Endodermal cell (in vitro differentiated cells): ENCODE results near the gene RUNX1. TPM values are rescaled to one million over a fixed set of nuclear protein-coding genes. Genes with fewer than 3 reads are reported as not detected.
"Not testable (repeated sequence)": the region's sequence is repeated elsewhere in the genome, so short reads cannot be mapped to it uniquely, and the experiment has no call there.

ENCODE experiments used
- DNase-seq: peaks from one replicate; pipeline ENCODE4 v3.0.0-alpha.2; 2017
- H3K27ac ChIP-seq: 2 replicates; pipeline ENCODE4 v1.5.1; 2013; ENCODE audit warnings: mild to moderate bottlenecking, low read depth, low read length, moderate library complexity
- H3K27me3 ChIP-seq: 2 replicates; pipeline ENCODE4 v1.6.1; 2013; ENCODE audit warnings: mild to moderate bottlenecking, low read length, moderate library complexity; ENCODE audit not compliant: insufficient read depth, control insufficient read depth, poor library complexity, severe bottlenecking
- H3K36me3 ChIP-seq: 2 replicates; pipeline ENCODE4 v1.7.0; 2013; ENCODE audit warnings: mild to moderate bottlenecking, low read length, moderate library complexity; ENCODE audit not compliant: control insufficient read depth, insufficient read depth
- H3K4me1 ChIP-seq: one replicate; pipeline ENCODE4 v1.7.0; 2013; ENCODE audit warnings: low read length; ENCODE audit not compliant: control insufficient read depth, insufficient read depth
- H3K4me3 ChIP-seq: 2 replicates; pipeline ENCODE4 v1.5.1; 2013; ENCODE audit warnings: mild to moderate bottlenecking, low read length, moderate library complexity
- H3K9ac ChIP-seq: 2 replicates; pipeline ENCODE4 v1.6.1; 2013; ENCODE audit warnings: mild to moderate bottlenecking, low read length, moderate library complexity; ENCODE audit not compliant: poor library complexity, severe bottlenecking; ENCODE audit errors: extremely low read depth
- H3K9me3 ChIP-seq: 2 replicates; pipeline ENCODE4 v1.6.1; 2013; ENCODE audit warnings: mild to moderate bottlenecking, low read length, moderate library complexity; ENCODE audit not compliant: control insufficient read depth
- H3K27ac Mint-ChIP-seq: 2 replicates; pipeline ENCODE4 v1.8.0; 2020; ENCODE audit warnings: mixed read lengths
- H3K27me3 Mint-ChIP-seq: 2 replicates; pipeline ENCODE4 v1.8.0; 2021; ENCODE audit warnings: mild to moderate bottlenecking, mixed read lengths; ENCODE audit not compliant: insufficient read depth
- H3K36me3 Mint-ChIP-seq: 2 replicates; pipeline ENCODE4 v1.8.0; 2020; ENCODE audit warnings: low read depth, mixed read lengths
- H3K4me1 Mint-ChIP-seq: 2 replicates; pipeline ENCODE4 v1.8.0; 2020; ENCODE audit warnings: mixed read lengths
- H3K4me3 Mint-ChIP-seq: 2 replicates; pipeline ENCODE4 v1.8.0; 2020; ENCODE audit warnings: mild to moderate bottlenecking, moderate library complexity, mixed read lengths
- H3K9me3 Mint-ChIP-seq: 2 replicates; pipeline ENCODE4 v1.8.0; 2020; ENCODE audit warnings: mild to moderate bottlenecking, mixed read lengths
- WGBS, 2 experiments: methylation state at CpG; one replicate each; pipeline versions ENCODE4 v1.1.5 to v1.1.7; 2013; ENCODE audit warnings: missing lambda C conversion rate in 2 of 2, mixed read lengths in 1 of 2; ENCODE audit not compliant: insufficient coverage in 1 of 2, insufficient read length in 1 of 2; 5-methylcytosine and 5-hydroxymethylcytosine counted together
- total RNA-seq, 2 donors: library from RNA; stranded (reverse); fragmentation: NEBNext Ultra II Directional in 1 of 2; extraction: Animal tissue kit (Norgen Biotek cat#: 25700) in 1 of 2; gene quantifications; 2 replicates in 1 of 2; 3 replicates in 1 of 2; pipeline ENCODE4 v1.2.1, GENCODE V29; 2021
- TF ChIP-seq, protein P1 (sequence below): fragments of 200-600 bp; sonication (generic); conservative IDR thresholded peaks from 2 replicates; pipeline ENCODE4 v1.5.0; 2021; ENCODE audit warnings: antibody characterized with exemption, mild to moderate bottlenecking

Gene RUNX1
- total RNA-seq, 2 donors from 2014 or later: 0.31 to 2.8 TPM

DNA sequence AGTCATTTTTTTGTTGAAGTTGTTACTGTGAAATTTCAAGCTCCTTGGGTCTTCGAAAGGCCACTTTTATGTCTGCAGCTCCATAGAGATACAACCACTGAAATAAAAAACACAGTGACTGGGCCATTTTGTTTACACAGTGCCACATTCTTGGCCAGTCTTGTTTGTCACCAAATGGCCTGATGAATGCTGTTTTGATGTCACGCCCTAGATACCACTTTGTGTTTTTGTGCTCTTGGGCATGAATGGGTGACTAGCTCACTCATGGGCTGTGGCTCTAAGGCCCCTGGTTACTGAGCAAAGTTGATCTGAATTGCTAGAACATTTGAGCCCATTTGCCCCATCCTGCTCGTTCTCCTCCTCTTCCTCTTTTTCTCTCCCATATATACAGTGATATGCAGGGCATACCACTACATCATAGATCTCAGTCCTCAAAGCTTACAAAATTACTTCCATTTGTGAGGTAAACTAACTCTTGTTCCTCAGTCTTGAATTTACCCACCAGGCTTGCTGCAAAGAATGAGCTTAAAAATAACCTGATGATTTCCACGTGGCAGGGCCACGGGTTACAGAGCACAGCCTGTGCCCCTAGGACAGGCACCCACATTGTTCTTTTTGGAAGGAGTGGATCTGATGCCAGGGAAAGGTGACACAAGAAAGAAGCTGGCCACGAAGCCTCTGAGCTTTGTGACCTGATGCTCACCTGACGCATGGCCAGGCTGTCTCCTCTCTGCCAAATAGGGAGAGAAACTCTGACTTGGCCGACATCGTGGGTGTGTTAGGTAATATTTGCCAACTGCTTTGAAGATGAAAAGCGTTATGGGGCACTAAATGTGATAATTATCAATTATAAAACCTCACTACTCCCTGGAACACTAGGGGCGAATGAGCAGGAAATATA is 92.4 kb downstream of the RUNX1 start:
- Mint-ChIP-seq H3K4me1 (peaks cover 11% of the 10 kb centered on the region), H3K36me3 (no peaks in the 10 kb centered on the region), H3K27ac (no peak overlapping the region), H3K9me3 (no peaks in the 10 kb centered on the region), H3K4me3 (no peak overlapping the region), H3K27me3 (no peaks in the 10 kb centered on the region)
- DNase-seq: no peak
- no peak overlapping the region for H3K4me3 ChIP-seq
- no peaks in the 10 kb centered on the region for H3K4me1 ChIP-seq
- no peaks in the 10 kb centered on the region for H3K9me3 ChIP-seq
- TF ChIP-seq, protein P1, sequence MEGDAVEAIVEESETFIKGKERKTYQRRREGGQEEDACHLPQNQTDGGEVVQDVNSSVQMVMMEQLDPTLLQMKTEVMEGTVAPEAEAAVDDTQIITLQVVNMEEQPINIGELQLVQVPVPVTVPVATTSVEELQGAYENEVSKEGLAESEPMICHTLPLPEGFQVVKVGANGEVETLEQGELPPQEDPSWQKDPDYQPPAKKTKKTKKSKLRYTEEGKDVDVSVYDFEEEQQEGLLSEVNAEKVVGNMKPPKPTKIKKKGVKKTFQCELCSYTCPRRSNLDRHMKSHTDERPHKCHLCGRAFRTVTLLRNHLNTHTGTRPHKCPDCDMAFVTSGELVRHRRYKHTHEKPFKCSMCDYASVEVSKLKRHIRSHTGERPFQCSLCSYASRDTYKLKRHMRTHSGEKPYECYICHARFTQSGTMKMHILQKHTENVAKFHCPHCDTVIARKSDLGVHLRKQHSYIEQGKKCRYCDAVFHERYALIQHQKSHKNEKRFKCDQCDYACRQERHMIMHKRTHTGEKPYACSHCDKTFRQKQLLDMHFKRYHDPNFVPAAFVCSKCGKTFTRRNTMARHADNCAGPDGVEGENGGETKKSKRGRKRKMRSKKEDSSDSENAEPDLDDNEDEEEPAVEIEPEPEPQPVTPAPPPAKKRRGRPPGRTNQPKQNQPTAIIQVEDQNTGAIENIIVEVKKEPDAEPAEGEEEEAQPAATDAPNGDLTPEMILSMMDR: no peak
- no peaks in the 10 kb centered on the region for H3K27me3 ChIP-seq
- H3K36me3 ChIP-seq: no peaks in the 10 kb centered on the region
- no peak overlapping the region for H3K27ac ChIP-seq
- no peak overlapping the region for H3K9ac ChIP-seq
- WGBS, 2 experiments: 86 to 93% methylated on average over 7 to 10 of the region's 11 CpGs

DNA sequence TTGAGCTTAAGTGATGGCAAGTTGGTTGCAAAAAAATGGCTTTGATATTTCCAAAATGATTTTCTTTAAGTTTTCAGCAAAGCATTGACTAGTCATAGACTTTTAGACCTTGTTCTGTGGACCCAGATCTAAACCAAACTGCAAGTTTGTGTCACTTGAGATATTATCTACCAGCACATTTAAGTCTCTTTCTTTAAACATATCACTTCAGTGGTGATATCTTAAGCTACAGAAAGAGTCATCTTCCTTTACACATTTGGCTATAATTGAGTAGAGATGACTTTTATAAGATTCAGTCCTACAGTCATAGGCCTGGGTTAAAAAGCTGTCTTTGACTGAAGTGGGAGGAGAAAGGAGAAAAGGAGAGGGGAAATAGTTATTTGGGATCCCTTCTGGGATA is 95.2 kb downstream of the RUNX1 start:
- no peaks in the 10 kb centered on the region for H3K27me3 ChIP-seq
- Mint-ChIP-seq H3K9me3 (no peaks in the 10 kb centered on the region), H3K4me3 (no peak overlapping the region), H3K36me3 (no peaks in the 10 kb centered on the region), H3K27me3 (no peaks in the 10 kb centered on the region), H3K27ac (no peak overlapping the region), H3K4me1 (no peaks in the 10 kb centered on the region)
- no peak overlapping the region for H3K4me3 ChIP-seq
- no peak overlapping the region for H3K9ac ChIP-seq
- DNase-seq: no peak
- TF ChIP-seq, protein P1: no peak
- H3K36me3 ChIP-seq: no peaks in the 10 kb centered on the region
- H3K27ac ChIP-seq: no peak overlapping the region
- H3K4me1 ChIP-seq: no peaks in the 10 kb centered on the region
- H3K9me3 ChIP-seq: no peaks in the 10 kb centered on the region

DNA sequence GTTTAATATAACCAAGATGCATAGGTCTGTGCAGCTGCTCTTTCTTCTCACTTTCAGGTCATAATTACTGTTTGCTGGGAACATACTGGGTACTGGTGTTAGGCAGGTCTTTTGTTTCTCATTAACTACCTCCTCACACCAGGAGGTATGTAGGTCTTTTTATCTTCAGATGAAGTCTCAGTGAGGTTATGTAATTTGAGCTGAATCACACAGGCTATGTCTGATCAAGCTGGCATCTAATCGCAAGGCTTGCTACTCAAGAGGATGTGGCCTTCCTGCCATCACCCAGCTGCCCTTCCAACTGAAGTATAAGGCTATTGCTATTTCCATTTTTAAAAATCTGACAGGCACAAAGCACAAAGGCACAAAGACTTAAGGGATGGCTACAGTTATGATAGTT is 96.4 kb downstream of the RUNX1 start:
- Histone ChIP-seq H3K9me3 (no peaks in the 10 kb centered on the region), H3K36me3 (no peaks in the 10 kb centered on the region), H3K9ac (no peak overlapping the region), H3K27me3 (no peaks in the 10 kb centered on the region), H3K4me1 (no peaks in the 10 kb centered on the region), H3K27ac (no peak overlapping the region), H3K4me3 (no peak overlapping the region)
- no peaks in the 10 kb centered on the region for H3K27me3 Mint-ChIP-seq
- WGBS, 2 experiments: 56 to 86% methylated on average over 1 of the region's 1 CpG
- no peaks in the 10 kb centered on the region for H3K4me1 Mint-ChIP-seq
- H3K27ac Mint-ChIP-seq: no peak overlapping the region
- H3K9me3 Mint-ChIP-seq: no peaks in the 10 kb centered on the region
- TF ChIP-seq, protein P1: no peak
- no peak for DNase-seq
- H3K36me3 Mint-ChIP-seq: no peaks in the 10 kb centered on the region
- H3K4me3 Mint-ChIP-seq: no peak overlapping the region

DNA sequence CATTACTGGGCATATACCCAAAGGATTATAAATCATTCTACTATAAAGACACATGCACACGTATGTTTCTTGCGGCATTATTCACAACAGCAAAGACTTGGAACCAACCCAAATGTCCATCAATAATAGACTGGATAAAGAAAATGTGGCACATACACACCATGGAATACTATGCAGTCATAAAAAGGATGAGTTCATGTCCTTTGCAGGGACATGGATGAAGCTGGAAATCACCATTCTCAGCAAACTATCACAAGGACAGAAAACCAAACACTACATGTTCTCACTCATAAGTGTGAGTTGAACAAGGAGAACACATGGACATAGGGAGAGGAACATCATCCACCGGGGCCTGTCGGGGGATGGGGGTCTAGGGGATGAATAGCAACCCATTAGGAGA is 97.2 kb downstream of the RUNX1 start:
- not testable (repeated sequence) for H3K9me3 ChIP-seq, DNase-seq, H3K27me3 Mint-ChIP-seq, H3K4me1 ChIP-seq, H3K4me3 ChIP-seq, H3K36me3 Mint-ChIP-seq, H3K27ac ChIP-seq, H3K27ac Mint-ChIP-seq, H3K9me3 Mint-ChIP-seq, H3K9ac ChIP-seq, H3K36me3 ChIP-seq, H3K4me1 Mint-ChIP-seq, H3K27me3 ChIP-seq, H3K4me3 Mint-ChIP-seq
- 96% methylated on average over 4 of the region's 4 CpGs; no CpG with 5 or more reads in 1 of the 2 experiments for WGBS, 2 experiments
